HG02884 (cell line): ENCODE measurements around the gene USP43.
"Not testable (repeated sequence)": the region's sequence is repeated elsewhere in the genome, so short reads cannot be mapped to it uniquely, and the experiment has no call there.

Source experiments
- ATAC-seq: cut with Tn5 transposase; IDR thresholded peaks from one replicate; pipeline ENCODE4 v1.9.1; 2021; ENCODE audit warnings: mild to moderate bottlenecking, moderate library complexity; ENCODE audit not compliant: unreplicated experiment

USP43 gene

DNA sequence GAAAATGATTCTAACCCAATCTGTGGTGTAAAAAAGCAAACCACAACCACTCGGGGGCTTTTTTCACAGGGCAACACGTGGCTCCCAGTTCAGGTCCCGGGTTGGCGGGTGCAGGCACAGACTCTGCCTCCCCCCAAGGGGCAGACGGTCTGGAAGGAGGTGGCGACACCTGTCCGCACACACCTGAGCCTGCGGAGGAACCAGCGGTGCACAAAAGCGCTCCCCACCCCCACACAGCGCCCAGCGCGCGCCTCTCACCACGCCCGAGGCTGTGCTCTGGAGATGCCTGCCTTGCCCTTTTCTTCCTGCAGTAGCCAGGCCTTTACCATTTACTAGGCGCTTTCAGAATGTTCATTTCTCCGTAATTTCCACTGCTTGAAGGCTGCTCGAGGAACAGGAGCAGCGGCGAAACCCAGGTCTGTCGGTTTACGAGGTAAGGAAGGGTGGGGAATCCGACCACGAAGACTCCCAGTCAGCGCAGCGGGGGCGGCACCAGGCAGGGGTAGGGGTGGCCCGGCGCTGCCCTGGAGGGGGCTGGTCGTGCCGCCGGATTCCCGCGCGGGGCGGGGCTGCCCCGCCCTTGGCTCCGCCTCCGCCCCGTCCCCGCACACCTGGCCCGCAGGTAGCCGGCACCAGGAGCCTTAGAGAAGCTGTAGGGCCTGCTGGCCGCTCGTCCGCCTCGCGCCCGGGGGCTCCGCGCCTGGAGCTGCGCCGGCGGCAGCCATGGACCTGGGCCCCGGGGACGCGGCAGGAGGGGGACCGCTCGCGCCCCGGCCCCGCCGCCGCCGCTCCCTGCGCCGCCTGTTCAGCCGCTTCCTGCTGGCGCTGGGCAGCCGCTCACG is at the start of gene USP43:
Gene USP43, plus strand, starts transcription at position 608 of the 842 bp plus-strand sequence. Its CDS starts 116 bp downstream, at position 724.
- ATAC-seq: no peak

- not testable (repeated sequence) for ATAC-seq
Measured at GRCh38 chr17:9597638-9598037, 47.7 kb upstream of the USP43 start.

DNA sequence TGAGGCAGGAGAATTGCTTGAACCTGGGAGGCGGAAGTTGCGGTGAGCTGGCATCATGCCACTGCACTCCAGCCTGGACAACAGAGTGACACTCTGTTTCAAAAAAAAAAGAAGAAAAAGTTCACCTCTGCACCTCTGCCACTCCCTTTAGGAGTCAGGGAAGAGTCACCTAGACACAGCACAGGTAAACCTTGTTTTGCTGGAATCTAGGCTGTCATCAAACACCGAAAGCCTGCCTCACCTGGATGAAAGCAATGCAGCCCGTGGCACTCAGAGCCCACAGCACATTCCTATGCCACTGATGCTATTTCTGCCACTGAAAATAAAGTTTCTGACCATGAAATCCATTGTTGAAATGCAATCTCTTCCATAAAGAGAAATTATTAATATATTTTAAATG is 46.7 kb upstream of the USP43 start:
- ATAC-seq: no peak

GRCh38 chr17:9604583-9604982 is 40.7 kb upstream of the USP43 start:
- ATAC-seq: not testable (repeated sequence)

DNA sequence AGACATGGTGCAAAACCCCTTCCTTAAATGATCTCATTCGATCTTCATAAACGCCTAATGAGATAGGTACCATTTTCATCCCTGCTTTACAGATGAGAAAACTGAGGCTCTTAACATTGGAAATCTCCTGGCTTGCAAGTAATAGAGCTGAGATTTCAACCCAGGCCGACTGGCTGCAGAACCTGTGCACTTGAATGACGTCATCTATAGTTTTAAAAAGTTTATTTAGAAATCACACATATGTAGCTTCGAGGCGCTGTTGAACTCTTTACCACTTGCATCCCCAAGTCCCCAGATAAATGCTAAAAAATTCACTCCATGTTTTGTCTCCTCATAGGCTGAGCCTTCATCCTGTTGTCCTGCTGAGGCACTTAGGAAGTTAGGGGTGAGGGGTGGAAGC is 38.9 kb upstream of the USP43 start:
- no peak for ATAC-seq

DNA sequence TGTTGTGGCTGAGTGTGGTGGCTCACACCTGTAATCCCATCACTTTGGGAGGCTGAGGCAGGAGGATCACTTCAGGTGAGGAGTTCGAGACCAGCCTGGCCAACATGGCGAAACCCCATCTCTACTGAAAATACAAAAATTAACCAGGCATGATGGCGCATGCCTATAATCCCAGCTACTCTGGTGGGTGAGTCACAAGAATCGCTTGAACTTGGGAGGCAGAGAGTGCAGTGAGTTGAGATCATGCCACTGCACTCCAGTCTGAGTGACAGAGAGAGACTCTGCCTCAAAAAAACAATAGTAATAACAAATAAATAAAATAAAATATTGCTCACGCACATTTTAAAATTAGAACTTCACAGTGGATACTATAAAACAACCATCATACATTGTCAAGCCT is 38.3 kb upstream of the USP43 start:
- not testable (repeated sequence) for ATAC-seq

DNA sequence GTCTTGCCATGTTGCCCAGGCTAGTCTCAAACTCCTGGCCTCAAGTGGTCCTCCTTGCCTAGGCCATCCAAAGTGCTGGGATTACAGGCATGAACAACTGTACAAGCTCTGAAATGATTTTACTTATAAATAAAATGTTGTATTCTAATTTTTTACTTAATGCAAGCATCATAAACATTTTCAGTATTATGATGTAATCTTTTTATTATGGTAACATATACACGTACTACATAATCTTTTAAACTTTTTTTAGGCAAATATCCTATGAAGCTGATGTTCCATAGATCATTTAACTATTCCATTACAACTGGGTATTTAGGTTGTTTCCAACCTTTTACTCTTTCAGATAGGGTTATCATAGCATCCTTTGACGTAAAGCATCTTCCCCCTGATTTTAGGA is 33.8 kb upstream of the USP43 start:
- ATAC-seq: no peak

DNA sequence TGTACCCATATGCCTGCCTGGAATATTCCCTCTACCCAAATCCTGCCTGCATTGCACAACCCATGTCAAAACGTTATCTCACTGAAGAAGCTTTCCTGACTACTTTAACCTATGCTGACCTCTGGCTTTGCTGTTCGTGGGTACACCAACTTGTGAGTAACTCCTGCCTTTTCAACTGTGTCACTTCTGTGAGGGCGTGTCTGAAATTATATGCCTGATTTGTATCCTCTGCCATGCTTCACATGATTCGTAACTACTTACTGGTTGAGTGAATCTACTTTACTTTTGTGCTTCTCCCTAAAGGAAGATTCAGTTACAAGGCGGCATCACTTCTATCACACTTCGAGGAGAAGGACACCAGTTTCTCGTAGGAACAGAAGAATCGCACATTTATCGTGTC is 33.3 kb upstream of the USP43 start:
- no peak for ATAC-seq

GRCh38 chr17:9615486-9615885 is 29.8 kb upstream of the USP43 start:
- ATAC-seq: no peak

DNA sequence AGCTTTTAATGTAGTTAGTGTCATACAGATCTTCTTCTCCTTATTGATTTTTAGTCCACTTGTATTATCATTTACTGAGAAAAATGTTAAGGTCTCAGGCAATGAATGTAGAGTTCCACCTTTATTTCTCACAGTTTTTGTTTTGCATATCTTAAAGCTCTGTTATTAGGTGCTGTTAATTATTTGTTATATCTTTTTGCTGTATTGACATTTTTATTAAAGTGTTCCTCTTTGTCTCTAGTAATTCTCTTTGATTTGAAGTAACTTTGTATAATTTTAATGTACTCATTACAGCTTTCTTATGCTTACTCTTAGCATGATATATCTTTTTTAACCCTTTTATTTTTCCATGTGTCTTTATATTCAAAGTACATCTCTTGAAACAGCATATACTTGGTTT is 22.4 kb upstream of the USP43 start:
- ATAC-seq: no peak

GRCh38 chr17:9628509-9628908 is 16.8 kb upstream of the USP43 start:
- no peak for ATAC-seq

- no peak for ATAC-seq
Measured at GRCh38 chr17:9632741-9633140, 12.6 kb upstream of the USP43 start.

DNA sequence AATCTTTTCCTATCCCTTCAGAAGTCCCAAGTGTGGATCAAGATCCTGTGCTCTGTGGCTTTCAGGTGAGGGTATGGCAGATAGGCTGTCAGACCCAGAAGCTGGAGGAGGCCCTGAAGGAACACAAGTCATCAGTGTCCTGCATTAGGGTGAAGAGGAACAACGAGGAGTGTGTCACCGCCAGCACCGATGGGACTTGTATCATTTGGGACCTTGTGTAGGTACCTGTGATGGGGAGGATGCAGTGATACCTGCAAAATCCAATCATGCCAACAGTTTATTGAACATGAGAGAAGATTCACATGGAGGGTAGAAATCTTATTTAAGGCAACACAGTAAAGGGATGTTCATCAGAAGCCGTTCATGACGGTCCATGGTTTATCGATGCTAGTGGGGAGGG is 10.0 kb upstream of the USP43 start:
- no peak for ATAC-seq

- no peak for ATAC-seq
Measured at GRCh38 chr17:9636501-9636900, 8.8 kb upstream of the USP43 start.

GRCh38 chr17:9640388-9640787 is 4.9 kb upstream of the USP43 start:
- ATAC-seq: not testable (repeated sequence)

DNA sequence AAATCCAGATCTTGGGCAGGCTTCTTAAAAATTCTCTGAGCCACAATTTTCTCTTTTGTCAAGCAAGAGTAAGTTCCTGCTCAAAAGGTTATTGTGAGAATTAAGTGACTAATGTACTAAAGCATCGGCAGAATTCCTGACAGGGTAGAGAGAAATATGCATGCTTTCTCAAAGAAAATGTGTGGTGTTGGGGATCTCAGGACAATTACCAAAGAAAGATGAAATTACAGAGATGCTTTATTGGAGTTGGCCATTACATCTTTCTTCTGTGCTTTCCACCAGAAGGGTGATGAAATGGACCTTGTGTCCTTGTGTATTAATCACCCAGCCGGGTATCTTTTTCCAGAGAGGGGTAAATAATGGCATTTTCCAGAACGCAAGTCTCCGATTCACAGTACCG is 1.7 kb upstream of the USP43 start:
- ATAC-seq: no peak

- ATAC-seq: no peak
Measured at GRCh38 chr17:9645851-9646545, 681 bp downstream of the USP43 start.

GRCh38 chr17:9646546-9646885 is 1.2 kb downstream of the USP43 start:
- no peak for ATAC-seq

GRCh38 chr17:9647014-9647413 is 1.7 kb downstream of the USP43 start:
- ATAC-seq: no peak

DNA sequence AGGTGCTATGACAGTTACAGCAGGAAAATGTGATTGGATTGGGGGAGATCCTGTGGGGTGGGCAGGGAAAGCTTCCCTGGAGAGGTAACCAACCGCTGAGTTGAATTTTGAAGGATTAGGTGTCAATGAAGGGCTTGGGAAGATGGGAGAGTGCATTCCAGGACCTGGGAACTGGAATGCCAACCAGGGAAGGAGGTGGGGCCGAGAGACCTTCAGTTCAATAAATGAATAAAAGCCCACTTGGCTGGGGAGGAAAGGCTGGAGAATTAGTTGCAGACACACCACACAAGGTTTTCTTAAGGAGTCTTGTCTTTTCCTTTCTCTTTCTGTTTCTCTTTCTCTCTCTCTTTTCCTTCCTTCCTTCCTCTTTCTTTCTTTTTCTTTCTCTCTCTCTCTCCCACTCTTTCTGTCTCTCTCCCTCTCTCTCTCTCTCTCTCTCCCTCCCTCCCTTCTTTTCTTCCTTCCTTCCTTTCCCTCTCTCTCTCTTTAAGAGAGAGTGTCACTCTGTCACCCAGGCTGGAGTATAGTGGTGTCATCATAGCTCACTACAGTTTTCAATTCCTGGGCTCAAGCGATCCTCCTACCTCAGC is 3.3 kb downstream of the USP43 start:
- no peak for ATAC-seq

- ATAC-seq: no peak
Measured at GRCh38 chr17:9658593-9659211, 13.4 kb downstream of the USP43 start.

- ATAC-seq: no peak
Measured at GRCh38 chr17:9661027-9661426, 15.7 kb downstream of the USP43 start.
